Smooth muscle cell (in vitro differentiated cells): Measurements from ENCODE around the gene SPNS2. TPM values are rescaled to one million over a fixed set of nuclear protein-coding genes. Genes with fewer than 3 reads are reported as not detected.

Experiments used
- DNase-seq: peaks from one replicate; lab custom pipeline; 2025; ENCODE audit not compliant: unreplicated experiment; lab: John Stamatoyannopoulos, UW
- H2AFZ ChIP-seq: fragments of 200-600 bp; sonication (generic); 2 replicates; pipeline ENCODE4 v1.6.0; 2016; ENCODE audit warnings: antibody characterized with exemption, low read depth, mild to moderate bottlenecking
- H3F3A ChIP-seq: fragments of 200-600 bp; sonication (generic); 2 replicates; pipeline ENCODE4 v1.6.0; 2017; ENCODE audit warnings: antibody characterized with exemption, low read depth
- H3K27ac ChIP-seq: fragments of 200-600 bp; sonication (generic); 2 replicates; pipeline ENCODE4 v1.5.1; 2016; ENCODE audit warnings: low read depth, mild to moderate bottlenecking
- H3K27me3 ChIP-seq: fragments of 200-600 bp; sonication (generic); 2 replicates; pipeline ENCODE4 v1.6.1; 2016; ENCODE audit warnings: low read depth, mild to moderate bottlenecking
- H3K36me3 ChIP-seq: fragments of 200-600 bp; sonication (generic); 2 replicates; pipeline ENCODE4 v1.5.1; 2016; ENCODE audit warnings: low read depth
- H3K4me1 ChIP-seq: fragments of 200-600 bp; sonication (generic); 2 replicates; pipeline ENCODE4 v1.5.1; 2016; ENCODE audit warnings: low read depth
- H3K4me2 ChIP-seq: fragments of 200-600 bp; sonication (generic); 2 replicates; pipeline ENCODE4 v1.6.0; 2016; ENCODE audit warnings: mild to moderate bottlenecking
- H3K4me3 ChIP-seq: fragments of 200-600 bp; sonication (generic); 2 replicates; pipeline ENCODE4 v1.5.1; 2016; ENCODE audit warnings: mild to moderate bottlenecking
- H3K79me2 ChIP-seq: fragments of 200-600 bp; sonication (generic); 2 replicates; pipeline ENCODE4 v1.6.0; 2016; ENCODE audit warnings: low read depth, mild to moderate bottlenecking
- H3K9ac ChIP-seq: fragments of 200-600 bp; sonication (generic); 2 replicates; pipeline ENCODE4 v1.6.0; 2016; ENCODE audit warnings: low read depth
- H3K9me3 ChIP-seq: fragments of 200-600 bp; sonication (generic); replicated peaks from 2 replicates; pipeline ENCODE4 v1.5.1; 2016; ENCODE audit warnings: low read depth
- H4K20me1 ChIP-seq: fragments of 200-600 bp; sonication (generic); 2 replicates; pipeline ENCODE4 v1.6.0; 2016; ENCODE audit warnings: low read depth
- WGBS: methylation state at CpG from one replicate; pipeline ENCODE4 v1.1.7; 2016; ENCODE audit warnings: low lambda C conversion rate; 5-methylcytosine and 5-hydroxymethylcytosine counted together
- polyA plus RNA-seq: library from polyadenylated mRNA; unstranded; fragments of >200 nt; fragmentation: Nextera tagmentation; extraction: Ambion mirVana; gene quantifications from 2 replicates; pipeline ENCODE4 v1.2.1, GENCODE V29; 2016
- total RNA-seq: library from RNA; depleted of rRNA; stranded (reverse); fragments of >200 nt; gene quantifications from 2 replicates; pipeline ENCODE4 v1.2.3, GENCODE V29; 2014
- TF ChIP-seq, protein P1 (sequence below): fragments of 200-600 bp; sonication (generic); IDR thresholded peaks from 2 replicates; pipeline ENCODE4 v1.5.1; 2017; ENCODE audit warnings: borderline replicate concordance, mild to moderate bottlenecking, antibody characterized with exemption; ENCODE audit not compliant: insufficient read depth, poor library complexity, severe bottlenecking

SPNS2 gene
- total and polyA plus RNA-seq, 2 experiments from 2014 or later: 5.1 to 16.5 TPM

DNA sequence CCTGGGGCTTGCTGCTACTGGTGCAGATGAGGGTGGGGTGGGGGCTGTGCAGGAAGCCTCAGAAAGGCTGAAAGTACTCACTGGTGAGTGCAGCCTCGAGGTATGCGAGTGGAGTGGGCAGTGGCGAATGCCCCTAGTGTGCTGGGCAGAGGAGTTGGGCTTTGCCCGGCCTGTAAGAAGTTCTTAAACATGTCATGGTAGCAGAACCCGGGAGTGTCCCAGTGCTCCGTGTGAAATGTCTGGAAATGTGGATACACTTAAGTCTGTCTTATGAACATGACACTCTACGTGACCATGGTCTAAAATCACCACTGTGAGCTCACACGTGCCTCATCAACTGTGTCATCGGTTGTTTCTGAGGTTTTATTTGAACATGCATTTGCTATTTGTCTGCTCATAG lies 87.4 kb downstream of the SPNS2 start:
- Histone ChIP-seq H3K9me3 (no peaks in the 10 kb centered on the region), H3K79me2 (peaks cover 11% of the 10 kb centered on the region), H3K27me3 (no peaks in the 10 kb centered on the region), H3K27ac (no peak overlapping the region), H3K4me2 (peak overlapping the region; percentile 98), H3K4me1 (peaks cover 6% of the 10 kb centered on the region), H4K20me1 (no peaks in the 10 kb centered on the region), H3F3A (peaks cover 11% of the 10 kb centered on the region), H3K36me3 (no peaks in the 10 kb centered on the region), H3K4me3 (peak overlapping the region; percentile 63), H2AFZ (no peak overlapping the region), H3K9ac (no peak overlapping the region)
- TF ChIP-seq, protein P1, sequence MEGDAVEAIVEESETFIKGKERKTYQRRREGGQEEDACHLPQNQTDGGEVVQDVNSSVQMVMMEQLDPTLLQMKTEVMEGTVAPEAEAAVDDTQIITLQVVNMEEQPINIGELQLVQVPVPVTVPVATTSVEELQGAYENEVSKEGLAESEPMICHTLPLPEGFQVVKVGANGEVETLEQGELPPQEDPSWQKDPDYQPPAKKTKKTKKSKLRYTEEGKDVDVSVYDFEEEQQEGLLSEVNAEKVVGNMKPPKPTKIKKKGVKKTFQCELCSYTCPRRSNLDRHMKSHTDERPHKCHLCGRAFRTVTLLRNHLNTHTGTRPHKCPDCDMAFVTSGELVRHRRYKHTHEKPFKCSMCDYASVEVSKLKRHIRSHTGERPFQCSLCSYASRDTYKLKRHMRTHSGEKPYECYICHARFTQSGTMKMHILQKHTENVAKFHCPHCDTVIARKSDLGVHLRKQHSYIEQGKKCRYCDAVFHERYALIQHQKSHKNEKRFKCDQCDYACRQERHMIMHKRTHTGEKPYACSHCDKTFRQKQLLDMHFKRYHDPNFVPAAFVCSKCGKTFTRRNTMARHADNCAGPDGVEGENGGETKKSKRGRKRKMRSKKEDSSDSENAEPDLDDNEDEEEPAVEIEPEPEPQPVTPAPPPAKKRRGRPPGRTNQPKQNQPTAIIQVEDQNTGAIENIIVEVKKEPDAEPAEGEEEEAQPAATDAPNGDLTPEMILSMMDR: no peak
- WGBS: 54% methylated on average over 9 of the region's 9 CpGs
- no peak for DNase-seq

- H3K4me3 ChIP-seq: no peak overlapping the region
- TF ChIP-seq, protein P1: no peak
- H4K20me1 ChIP-seq: no peaks in the 10 kb centered on the region
- no peak overlapping the region for H2AFZ ChIP-seq
- H3K9ac ChIP-seq: no peak overlapping the region
- peak overlapping the region; percentile 22 for H3K27ac ChIP-seq
- DNase-seq: no peak
- H3K36me3 ChIP-seq: no peaks in the 10 kb centered on the region
- peak overlapping the region; percentile 62 for H3K4me2 ChIP-seq
- WGBS: 84% methylated on average over 7 of the region's 7 CpGs
- peaks cover 6% of the 10 kb centered on the region for H3K4me1 ChIP-seq
- peaks cover 11% of the 10 kb centered on the region for H3F3A ChIP-seq
- no peaks in the 10 kb centered on the region for H3K9me3 ChIP-seq
- peaks cover 20% of the 10 kb centered on the region for H3K79me2 ChIP-seq
- H3K27me3 ChIP-seq: no peaks in the 10 kb centered on the region
These were observed 88.5 kb downstream of the SPNS2 start for GRCh38 chr17:4587195-4587594.

DNA sequence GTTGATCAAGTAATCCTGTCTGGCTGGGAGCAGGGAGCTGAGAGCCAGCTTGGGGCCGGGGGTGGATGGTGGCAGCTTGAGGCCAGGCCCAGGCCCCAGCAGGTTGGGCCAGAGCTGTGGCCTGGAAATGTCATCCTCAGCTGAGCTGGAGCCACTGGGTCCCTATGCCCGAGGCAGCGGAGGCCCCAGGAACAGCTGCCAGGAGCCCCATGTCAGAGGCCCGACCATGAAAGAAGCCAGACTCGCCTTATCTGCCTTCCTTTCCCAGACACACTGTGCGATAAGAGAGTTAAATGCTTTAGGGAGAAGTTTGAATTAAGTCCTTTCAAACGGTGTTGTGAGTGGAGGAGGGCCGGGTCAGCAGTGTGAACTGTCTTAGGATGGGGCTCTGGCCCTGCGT lies 89.1 kb downstream of the SPNS2 start:
- H3K9ac ChIP-seq: no peak overlapping the region
- H3F3A ChIP-seq: peaks cover 10% of the 10 kb centered on the region
- peak overlapping the region; percentile 37 for H2AFZ ChIP-seq
- DNase-seq: no peak
- H3K27me3 ChIP-seq: no peaks in the 10 kb centered on the region
- TF ChIP-seq, protein P1: no peak
- H3K36me3 ChIP-seq: no peaks in the 10 kb centered on the region
- peak overlapping the region; percentile 62 for H3K4me2 ChIP-seq
- peaks cover 23% of the 10 kb centered on the region for H3K79me2 ChIP-seq
- peak overlapping the region; percentile 22 for H3K27ac ChIP-seq
- no peaks in the 10 kb centered on the region for H3K9me3 ChIP-seq
- peaks cover 6% of the 10 kb centered on the region for H3K4me1 ChIP-seq
- WGBS: 5% methylated on average over 9 of the region's 9 CpGs
- no peak overlapping the region for H3K4me3 ChIP-seq
- no peaks in the 10 kb centered on the region for H4K20me1 ChIP-seq

- Histone ChIP-seq H3K9ac (no peak overlapping the region), H3K79me2 (peaks cover 23% of the 10 kb centered on the region), H4K20me1 (no peaks in the 10 kb centered on the region), H2AFZ (no peak overlapping the region), H3K36me3 (no peaks in the 10 kb centered on the region), H3K27me3 (no peaks in the 10 kb centered on the region), H3K4me1 (peaks cover 6% of the 10 kb centered on the region), H3K9me3 (no peaks in the 10 kb centered on the region), H3K4me2 (peak overlapping the region; percentile 62), H3K27ac (peak overlapping the region; percentile 22), H3K4me3 (no peak overlapping the region), H3F3A (peaks cover 4% of the 10 kb centered on the region)
- TF ChIP-seq, protein P1: no peak
- 59% methylated on average over 11 of the region's 11 CpGs for WGBS
- no peak for DNase-seq
These were observed 89.7 kb downstream of the SPNS2 start for GRCh38 chr17:4588391-4588790.
